ENCODE measurements around the gene DMRTC2.

Gene DMRTC2

DNA sequence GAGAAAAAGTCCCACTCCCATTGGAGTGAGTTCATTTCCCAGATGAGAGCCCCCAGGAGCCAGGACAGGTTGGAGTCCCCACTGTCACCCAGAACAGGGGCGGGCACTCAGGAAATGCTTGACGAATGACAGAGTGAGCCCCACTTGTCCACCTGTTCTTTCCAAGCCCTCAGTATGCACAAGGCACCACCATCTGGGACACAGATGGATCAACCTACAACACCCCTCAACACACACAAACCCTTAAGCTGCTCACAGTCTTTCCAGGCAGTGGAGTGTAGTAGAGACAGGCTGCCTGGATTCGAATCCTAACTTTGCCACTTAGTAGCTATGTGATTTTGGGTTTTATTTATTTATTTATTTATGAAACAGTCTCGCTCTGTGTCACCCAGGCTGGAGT lies 46.1 kb downstream of the DMRTC2 start:
- DNase-seq (ENCODE audit: low spot score): no peak

DNA sequence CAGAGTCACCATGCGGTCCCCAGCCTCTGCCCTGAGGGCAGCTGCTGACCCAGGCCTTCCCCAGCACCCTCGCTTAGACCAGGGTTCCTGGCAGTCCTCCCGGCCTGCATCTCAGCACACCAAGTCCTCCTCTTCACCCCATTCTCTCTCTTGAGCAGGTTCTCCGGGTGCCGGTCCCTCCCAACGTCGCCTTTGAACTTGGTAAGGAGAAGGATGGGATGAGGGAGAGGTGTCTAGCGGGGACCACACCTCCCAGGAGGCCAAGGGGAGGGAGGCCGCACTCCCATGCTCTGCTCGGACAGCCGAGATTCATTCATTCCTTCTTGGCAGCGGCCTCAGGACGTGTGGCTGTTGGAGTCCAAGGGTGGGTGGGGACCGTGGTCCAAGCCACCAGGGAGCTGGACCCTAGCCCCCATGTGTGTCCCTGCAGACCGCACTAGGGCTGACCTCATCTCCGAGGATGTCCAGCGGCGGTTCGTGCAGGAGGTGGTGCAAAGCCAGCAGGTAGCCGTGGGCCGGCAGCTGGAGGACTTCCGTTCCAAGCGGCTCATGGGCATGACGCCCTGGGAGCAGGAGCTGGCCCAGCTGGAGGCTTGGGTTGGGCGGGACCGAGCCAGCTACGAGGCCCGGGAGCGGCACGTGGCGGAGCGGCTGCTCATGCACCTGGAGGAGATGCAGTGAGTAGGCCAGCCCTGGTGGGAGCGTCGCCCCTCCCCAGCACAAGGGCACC lies 47.5 kb downstream of the DMRTC2 start:
- no peak for DNase-seq (ENCODE audit: low spot score)

DNA sequence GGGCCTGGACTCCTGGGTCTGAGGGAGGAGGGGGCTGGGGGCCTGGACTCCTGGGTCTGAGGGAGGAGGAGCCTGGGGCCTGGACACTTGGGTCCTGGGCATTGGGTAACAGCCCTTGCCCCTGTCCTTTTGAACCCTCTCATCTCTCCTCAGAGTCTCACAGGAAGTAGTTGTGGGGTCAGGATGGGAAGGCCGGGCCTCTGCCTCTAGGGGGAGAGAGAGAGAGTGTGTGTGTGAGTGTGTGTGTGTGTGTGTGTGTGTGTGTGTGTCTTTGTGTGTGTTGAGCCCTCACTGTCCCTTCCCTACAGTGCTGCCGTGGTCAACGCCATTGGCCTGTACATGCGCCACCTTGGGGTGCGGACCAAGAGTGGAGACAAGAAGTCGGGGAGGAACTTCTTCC lies 49.1 kb downstream of the DMRTC2 start:
- DNase-seq (ENCODE audit: low spot score): no peak

DNA sequence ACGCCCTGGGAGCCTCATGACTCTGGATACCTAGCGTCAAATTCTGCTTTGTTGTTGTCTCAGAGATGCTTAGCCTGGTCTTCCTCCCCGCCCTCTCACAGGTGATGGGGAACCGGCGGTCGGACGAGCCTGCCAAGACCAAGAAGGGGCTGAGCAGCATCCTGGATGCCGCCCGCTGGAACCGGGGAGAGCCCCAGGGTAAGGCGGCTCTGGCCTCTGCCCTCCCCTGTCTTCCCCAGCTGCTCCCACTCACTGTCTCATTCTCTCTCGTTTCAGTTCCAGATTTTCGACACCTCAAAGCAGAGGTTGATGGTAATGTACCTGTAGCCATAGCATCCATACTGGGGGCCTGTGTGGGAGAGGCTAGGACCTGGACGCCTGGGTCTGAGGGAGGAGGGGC lies 49.5 kb downstream of the DMRTC2 start:
- DNase-seq (ENCODE audit: low spot score): no peak

DNA sequence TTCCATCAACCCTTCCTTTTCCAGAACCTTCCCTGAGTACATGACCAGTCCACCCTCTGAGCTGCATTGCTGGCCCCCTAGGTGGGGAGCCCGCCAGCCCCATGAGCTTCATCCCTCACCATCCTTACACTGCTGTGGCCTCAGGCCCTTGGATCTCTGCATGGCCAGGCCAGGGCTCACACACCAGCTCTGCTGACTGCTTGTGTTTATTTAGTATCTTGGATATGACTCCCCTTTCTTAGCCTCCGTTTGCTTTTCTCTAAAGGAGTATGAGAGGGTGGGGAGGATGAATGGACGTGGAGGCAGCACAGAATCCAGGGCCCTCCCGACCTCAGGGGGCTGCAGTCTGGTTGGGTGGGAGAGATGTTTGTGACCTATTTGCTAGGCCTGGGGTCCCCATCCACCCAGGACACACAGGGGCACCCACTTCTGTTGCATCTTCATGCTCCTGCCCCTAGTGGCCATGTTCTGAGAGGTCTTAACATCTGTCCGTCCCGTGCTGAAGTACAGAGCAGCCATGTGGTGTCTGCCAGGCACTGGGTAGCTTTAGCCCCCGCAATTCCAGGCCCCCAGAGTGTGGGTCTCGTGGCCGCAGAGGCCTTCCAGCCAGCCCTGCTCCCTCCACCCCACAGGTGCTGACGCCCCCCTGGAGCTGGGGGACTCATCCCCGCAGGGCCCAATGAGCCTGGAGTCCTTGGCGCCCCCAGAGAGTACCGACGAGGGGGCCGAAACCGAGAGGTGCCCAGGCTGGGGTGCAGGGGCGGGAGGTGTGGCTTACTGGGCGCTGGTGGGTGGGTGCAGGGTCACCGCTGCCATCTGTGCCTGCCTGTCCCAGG lies 51.1 kb downstream of the DMRTC2 start:
- peak; percentile 76 for DNase-seq (ENCODE audit: low spot score)

DNA sequence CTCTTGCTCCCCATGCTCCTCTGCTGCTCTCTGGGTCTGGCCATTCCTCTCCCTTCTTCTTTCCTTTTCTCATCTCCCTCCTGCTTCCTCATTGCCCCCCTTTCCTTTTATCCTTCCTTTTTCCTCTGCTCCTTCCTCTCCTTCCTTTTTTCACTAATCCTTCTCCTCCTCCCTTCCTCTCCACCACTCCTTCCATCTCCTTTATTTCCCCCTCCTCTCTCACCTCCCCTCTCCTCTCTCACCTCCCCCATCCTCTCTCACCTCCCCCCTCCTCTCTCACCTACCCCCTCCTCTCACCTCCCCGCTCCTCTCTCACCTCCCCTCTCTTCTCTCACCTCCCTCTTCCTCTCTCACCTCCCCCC lies 51.7 kb downstream of the DMRTC2 start:
- DNase-seq (ENCODE audit: low spot score): no peak

DNA sequence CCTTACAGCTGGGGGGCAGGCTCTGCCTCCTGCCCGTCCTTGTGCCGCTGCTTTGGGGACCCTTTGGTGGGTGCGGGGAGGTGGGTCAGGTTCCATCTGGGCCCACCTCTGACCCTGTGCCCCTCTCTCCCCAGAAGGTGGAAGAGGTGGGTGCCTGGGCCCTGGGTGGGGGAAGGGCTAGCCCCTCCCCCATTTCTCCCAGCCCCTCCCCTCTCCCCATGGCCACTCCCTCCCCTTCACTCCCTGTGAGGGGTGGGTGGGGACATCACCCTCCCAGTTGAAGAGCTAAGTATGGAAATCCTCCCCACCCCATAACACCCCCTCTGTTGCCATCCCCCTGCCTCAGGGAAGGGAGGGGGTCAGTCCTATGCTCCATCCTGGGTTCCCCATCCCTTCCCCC lies 52.3 kb downstream of the DMRTC2 start:
- no peak for DNase-seq (ENCODE audit: low spot score)

DNA sequence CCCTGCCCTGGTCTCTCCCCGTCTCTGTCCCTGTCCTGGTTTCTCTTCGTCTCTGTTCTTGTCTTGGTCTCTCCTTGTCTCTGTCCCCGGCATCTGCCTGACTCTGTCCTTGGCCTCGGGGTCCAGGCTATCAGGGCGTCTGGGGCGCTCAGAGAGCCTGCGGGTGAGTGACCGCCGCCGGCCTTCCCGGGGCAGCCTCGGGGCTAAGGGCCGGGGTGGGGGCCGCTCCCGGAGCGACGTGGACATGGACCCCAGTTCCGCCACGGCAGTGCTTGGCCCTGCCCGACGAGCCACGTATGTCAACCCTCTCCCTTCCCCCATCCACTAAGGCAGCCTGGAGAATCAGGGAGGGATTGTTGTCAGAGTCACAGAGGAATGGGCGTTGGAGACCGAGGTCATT lies 53.0 kb downstream of the DMRTC2 start:
- no peak for DNase-seq (ENCODE audit: low spot score)

DNA sequence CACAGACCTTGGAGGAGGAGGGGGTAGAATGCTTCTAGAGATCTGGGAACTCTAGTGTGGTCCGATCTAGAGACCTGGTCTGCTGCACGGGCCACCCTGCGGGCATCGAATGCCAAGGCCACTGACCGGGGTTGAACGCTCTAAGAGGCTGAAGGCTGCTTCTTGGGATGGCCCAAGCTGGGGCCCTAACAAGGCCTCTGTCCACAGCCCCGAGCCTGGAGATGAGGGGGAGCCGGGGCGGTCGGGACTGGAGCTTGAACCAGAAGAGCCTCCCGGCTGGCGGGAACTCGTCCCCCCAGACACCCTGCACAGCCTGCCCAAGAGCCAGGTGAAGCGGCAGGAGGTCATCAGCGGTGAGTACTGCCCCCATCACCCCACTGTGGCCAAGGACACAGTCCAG lies 53.4 kb downstream of the DMRTC2 start:
- no peak for DNase-seq (ENCODE audit: low spot score)
